Glomerular endothelial cell (primary cell): Measurements from ENCODE around the gene COX14. TPM values are rescaled to one million over a fixed set of nuclear protein-coding genes. Genes with fewer than 3 reads are reported as not detected.
"Not testable (repeated sequence)": the region's sequence is repeated elsewhere in the genome, so short reads cannot be mapped to it uniquely, and the experiment has no call there.

Experiments used
- DNase-seq: peaks from one replicate; pipeline ENCODE4 v3.0.0-alpha.2; 2011; ENCODE audit warnings: low read depth, low spot score; ENCODE audit errors: extremely low read depth
- total RNA-seq: library from RNA; depleted of rRNA; stranded (reverse); fragments of >200 nt; gene quantifications from 2 replicates; pipeline ENCODE4 v1.2.3, GENCODE V29; 2015

Gene COX14
- total RNA-seq, 1 donor from 2014 or later = 46.4 TPM

DNA sequence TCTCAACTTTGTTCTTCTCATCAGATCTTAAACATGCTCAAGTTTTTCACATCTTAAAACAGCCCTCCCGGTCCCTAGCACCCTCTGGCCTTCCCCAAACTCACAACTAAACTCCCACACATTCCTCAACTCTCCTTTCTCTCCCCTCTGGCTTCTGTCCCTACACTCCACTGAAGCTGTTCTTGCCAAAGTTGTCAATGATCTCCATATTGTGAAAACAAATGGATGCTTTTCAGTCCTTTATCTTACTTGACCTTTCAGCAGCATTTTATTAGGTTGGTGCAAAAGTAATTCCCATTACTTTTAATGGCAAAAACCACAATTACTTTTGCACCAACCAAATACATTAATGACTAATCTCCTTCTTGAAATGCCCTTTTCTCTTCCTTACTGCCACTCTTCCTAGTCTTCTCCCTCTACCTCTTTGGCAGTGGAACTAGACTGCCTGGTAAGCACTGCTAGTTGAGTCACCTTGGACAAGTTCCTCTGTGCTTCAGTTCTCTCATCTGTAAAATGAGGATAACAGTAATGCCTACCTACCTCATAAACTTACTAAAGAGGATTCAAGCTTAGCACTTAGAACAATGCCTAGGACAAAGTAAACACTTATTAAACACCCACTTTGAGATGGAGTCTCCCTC lies 39.1 kb downstream of the COX14 start:
- DNase-seq = no peak

DNA sequence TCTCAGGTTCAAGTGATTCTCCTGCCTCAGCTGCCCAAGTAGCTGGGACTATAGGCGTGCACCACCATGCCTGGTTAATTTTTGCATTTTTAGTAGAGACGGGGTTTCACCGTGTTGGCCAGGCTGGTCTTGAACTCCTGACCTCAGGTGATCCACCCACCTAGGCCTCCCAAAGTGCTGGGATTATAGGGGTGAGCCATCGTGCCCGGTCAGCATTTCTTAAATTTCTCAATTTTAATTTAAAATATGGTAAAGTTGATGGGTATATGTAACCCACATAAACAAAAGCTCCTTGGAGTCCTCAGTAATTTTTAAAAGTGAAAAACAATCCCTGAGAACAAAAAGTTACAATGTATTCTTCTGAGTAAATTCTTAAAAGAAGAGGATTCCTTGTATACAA lies 42.9 kb downstream of the COX14 start:
- DNase-seq = not testable (repeated sequence)

DNA sequence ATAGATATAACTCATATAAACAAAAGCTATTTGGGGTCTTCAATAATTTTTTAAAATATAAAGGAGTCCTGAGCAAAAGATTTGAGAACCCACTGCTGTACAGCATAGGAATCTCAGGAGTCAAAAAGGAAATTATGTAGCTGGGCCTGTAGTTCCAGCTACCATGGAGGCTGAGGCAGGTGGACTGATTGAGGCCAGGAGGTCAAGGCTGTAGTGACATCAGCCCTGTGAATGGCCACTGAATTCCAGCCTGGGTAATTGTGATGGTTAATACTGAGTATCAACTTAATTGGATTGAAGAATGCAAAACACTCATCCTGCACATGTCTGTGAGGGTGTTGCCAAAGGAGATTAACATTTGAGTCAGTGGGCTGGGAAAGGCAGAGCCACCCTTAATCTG lies 44.6 kb downstream of the COX14 start:
- no peak for DNase-seq

- no peak for DNase-seq
Observed at GRCh38 chr12:50157259-50157658, 45.2 kb downstream of the COX14 start.

- DNase-seq = no peak
Observed at GRCh38 chr12:50160643-50161042, 48.6 kb downstream of the COX14 start.

DNA sequence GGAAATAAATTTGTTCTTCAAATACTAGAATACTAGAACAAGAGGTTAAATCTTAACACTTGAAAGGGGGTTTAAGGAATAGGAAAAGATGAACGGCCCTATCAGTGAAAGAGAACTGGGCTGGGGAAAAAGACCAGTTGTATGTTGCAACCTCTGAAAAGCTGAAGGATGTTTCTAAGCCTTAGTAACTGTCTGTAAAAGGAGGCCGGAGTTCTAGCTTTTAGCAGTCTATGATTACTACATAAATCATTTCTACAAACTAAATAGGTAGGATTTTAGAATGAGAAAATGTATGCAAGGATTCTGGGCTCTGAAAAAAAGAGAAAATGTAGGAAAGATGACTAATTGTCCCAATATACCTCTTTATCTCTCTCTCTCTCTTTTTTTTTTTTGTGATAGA lies 50.2 kb downstream of the COX14 start:
- DNase-seq = no peak

DNA sequence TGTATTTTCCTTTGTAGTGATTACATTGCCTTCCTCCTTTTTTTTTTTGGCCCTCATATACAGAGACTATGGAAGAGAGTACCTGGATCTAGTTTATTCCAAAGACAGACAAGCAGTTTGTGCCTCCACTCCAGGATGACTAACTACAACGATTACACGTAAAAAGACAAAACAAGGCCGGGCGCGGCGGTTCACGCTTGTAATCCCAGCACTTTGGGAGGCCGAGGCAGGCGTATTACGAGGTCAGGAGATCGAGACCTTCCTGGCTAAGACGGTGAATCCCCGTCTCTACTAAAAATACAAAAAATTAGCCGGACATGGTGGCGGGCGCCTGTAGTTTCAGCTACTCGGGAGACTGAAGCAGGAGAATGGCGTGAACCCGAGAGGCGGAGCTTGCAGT lies 52.9 kb downstream of the COX14 start:
- no peak for DNase-seq

DNA sequence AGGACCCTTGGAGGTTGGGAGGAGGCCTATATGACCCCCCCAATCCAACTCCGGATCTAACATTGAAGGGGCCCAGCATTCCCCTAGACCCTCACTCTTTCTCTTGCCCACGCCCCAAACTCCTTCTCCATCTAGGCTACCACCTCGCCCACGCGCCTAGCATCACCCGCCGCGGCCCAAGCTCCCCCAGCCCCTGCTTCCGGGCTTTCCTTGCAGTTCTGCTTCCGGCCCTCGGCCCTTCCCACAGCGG lies 54.7 kb downstream of the COX14 start:
- DNase-seq = no peak

DNA sequence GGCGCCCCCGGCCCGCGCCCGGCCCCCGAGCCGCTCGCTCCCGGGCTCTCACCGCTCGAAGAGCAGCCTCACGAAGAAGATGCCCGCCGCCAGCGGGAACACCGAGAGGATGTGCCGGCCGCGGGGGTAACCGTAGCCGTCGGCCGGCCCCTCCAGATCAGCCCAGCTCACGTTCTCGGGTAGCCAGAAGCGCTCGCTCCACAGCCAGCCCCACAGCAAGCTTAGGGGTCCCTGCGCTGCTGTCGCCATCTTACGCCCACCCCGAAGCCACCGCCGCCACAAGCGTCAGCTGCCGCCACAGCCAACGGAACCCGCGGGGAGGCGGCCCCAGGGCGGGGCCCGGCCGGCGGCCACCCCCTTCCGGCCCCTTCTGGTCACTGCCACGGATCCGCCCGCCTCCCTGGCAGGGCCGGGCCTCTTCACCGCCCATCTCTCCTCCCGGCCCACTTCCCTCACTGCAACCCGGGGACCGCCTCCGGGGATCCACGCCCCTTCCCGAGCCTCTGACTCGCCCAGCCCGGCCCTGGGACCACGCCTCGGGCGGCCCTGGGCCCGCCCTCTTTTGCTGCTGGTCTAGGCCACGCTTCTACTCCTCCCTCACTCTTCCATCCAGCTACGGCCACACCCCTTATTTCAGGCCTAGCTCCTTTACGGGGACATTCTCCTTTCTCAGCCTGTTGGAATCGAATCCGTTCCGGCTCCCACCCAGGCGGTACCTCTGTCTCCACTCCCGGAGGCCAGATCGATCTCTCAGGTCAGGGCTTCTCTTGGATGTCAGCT lies 55.2 kb downstream of the COX14 start, which contains the start of gene CERS5:
Gene CERS5, minus strand, starts transcription at position 321 of the 780 bp plus-strand sequence. Its CDS starts 72 bp downstream, at position 249.
- peak; percentile 69 for DNase-seq

Other genes starting within 250 kb of the COX14 start
- gene FAIM2, start 208.3 kb upstream of the COX14 start, total RNA-seq = not detected in 2 replicates
- not detected in 2 replicates for gene AQP2, start 161.5 kb upstream of the COX14 start, total RNA-seq
- gene AQP5, start 150.4 kb upstream of the COX14 start, total RNA-seq = not detected in 2 replicates
- not detected in 2 replicates for gene AQP6, start 139.3 kb upstream of the COX14 start, total RNA-seq
- 10.2 and 15.7 TPM in 2 replicates for gene RACGAP1, start 86.7 kb upstream of the COX14 start, total RNA-seq
- 2.5 TPM in 2 replicates for gene ASIC1, start 54.6 kb upstream of the COX14 start, total RNA-seq
- 101 and 109 TPM in 2 replicates for gene SMARCD1, start 26.9 kb upstream of the COX14 start, total RNA-seq
- gene GPD1, start 8.2 kb upstream of the COX14 start, total RNA-seq = 2.6 TPM in 1 of 2 replicates, not detected in the other
- 37.7 and 40.3 TPM in 2 replicates for gene CERS5, start 55.1 kb downstream of the COX14 start, total RNA-seq
- gene LIMA1, start 171.3 kb downstream of the COX14 start, total RNA-seq = 85.5 and 102 TPM in 2 replicates